Measurements from ENCODE around the gene PRKCE.

DNA sequence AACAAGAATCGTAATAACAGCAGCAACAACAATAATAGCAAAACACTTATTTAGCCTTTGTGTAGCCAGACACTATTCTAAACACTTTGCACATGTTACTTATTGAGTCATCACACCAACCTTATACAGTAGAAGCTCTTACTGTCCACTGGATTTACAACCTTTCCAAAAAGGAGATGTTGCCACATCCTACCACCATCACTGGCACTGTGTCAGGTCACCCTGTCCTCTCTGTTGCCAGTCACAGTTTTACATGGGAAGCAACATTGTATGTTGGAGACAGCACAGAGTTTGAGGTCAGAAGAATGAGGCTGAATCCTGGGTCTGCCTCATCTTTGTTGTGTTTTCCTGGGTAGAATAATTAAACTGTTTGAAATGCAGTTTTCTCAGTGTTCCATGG, 444.4 kb downstream of the PRKCE start:
- no peak for TF ChIP-seq ZNF274 (IDR thresholded peaks at IDR 0.05; ENCODE audit: low read depth, low read length)
- TF ChIP-seq YY1 (IDR thresholded peaks at IDR 0.05; ENCODE audit: insufficient read depth, insufficient read length), result no peak
- TF ChIP-seq SUZ12 (IDR thresholded peaks at IDR 0.05; ENCODE audit: extremely low read depth, insufficient read depth, insufficient read length), result no peak

All from NT2/D1 (cell line).